GM10266 (cell line): ENCODE measurements around the gene MAP3K13.
"Not testable (repeated sequence)": the region's sequence is repeated elsewhere in the genome, so short reads cannot be mapped to it uniquely, and the experiment has no call there.

Experiments
- DNase-seq: peaks from one replicate; pipeline ENCODE4 v3.0.0; 2012; ENCODE audit errors: extremely low spot score
- TF ChIP-seq, protein P1 (sequence below): IDR thresholded peaks from 2 replicates; pipeline ENCODE4 v1.5.1; 2012; ENCODE audit warnings: mild to moderate bottlenecking, low read depth; ENCODE audit not compliant: control insufficient read depth, insufficient read depth; ENCODE audit errors: missing control alignments

The MAP3K13 gene

DNA sequence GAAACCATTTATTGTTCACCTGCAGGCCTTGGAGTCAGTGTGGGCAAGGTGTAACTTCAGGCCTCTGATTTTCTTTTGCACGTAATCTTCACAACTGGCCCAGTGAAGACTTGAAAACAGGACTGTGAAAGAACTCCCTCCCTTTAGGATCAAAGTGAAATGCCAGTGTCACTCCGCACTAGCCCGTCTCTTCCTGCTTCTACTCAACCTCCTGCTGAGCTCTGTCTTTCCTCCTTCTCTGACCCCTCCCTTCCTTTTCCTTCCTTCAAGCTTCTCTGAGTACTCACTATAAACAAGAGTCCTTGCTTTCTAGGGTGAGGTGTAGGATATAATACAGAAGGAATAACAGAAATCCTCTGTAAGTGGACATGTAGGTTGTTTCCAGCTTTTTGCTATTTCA is 107.4 kb downstream of the MAP3K13 start:
- TF ChIP-seq, protein P1, sequence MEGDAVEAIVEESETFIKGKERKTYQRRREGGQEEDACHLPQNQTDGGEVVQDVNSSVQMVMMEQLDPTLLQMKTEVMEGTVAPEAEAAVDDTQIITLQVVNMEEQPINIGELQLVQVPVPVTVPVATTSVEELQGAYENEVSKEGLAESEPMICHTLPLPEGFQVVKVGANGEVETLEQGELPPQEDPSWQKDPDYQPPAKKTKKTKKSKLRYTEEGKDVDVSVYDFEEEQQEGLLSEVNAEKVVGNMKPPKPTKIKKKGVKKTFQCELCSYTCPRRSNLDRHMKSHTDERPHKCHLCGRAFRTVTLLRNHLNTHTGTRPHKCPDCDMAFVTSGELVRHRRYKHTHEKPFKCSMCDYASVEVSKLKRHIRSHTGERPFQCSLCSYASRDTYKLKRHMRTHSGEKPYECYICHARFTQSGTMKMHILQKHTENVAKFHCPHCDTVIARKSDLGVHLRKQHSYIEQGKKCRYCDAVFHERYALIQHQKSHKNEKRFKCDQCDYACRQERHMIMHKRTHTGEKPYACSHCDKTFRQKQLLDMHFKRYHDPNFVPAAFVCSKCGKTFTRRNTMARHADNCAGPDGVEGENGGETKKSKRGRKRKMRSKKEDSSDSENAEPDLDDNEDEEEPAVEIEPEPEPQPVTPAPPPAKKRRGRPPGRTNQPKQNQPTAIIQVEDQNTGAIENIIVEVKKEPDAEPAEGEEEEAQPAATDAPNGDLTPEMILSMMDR: no peak
- DNase-seq: no peak

DNA sequence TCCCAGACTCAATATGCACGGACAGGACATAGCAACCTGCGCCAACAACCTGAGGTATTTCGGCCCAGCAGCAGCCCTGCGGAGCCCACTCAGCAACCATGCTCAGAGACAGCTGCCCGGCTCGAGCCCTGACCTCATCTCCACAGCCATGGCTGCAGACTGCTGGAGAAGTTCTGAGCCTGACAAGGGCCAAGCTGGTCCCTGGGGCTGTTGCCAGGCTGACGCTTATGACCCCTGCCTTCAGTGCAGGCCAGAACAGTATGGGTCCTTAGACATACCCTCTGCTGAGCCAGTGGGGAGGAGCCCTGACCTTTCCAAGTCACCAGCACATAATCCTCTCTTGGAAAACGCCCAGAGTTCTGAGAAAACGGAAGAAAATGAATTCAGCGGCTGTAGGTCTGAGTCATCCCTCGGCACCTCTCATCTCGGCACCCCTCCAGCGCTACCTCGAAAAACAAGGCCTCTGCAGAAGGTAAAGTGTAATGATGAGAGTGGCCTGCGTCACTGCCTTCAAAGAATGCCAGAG is 110.4 kb downstream of the MAP3K13 start:
- no peak for DNase-seq
- TF ChIP-seq, protein P1: no peak

DNA sequence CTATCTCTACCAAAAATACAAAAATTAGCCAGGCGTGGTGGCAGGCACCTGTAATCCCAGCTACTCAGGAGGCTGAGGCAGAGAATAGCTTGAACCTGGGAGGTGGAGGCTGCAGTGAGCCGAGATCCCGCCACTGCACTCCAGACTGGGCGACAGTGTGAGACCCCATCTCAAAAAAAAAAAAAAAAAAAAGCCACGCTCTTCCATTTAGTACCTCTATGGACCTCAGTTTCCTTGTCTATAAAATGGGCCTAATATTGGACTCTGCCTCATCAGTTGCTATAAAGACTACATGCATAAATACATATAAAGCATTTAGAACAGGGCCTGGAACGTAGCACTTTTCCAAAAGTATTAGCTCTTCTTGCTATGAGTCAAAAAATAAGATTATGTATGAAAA is 112.0 kb downstream of the MAP3K13 start:
- DNase-seq: not testable (repeated sequence)

DNA sequence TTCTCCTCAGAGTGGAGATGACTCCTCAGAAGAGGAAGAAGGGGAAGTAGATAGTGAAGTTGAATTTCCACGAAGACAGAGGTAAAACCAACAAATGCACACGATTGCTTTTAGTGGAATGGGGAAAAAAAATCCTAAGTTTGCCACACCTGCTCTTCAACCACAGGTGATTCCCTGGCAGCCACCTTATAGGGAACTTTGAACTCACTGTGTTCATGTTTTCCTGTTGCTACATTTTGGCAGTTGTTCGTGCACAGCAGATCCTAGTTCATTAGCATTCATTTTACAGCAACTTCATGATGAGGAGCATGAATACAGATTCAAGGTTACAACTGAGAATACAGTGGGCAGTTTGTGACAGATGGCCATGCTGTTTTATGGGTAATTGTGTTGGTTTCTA is 114.4 kb downstream of the MAP3K13 start:
- DNase-seq: no peak
- TF ChIP-seq, protein P1: no peak

DNA sequence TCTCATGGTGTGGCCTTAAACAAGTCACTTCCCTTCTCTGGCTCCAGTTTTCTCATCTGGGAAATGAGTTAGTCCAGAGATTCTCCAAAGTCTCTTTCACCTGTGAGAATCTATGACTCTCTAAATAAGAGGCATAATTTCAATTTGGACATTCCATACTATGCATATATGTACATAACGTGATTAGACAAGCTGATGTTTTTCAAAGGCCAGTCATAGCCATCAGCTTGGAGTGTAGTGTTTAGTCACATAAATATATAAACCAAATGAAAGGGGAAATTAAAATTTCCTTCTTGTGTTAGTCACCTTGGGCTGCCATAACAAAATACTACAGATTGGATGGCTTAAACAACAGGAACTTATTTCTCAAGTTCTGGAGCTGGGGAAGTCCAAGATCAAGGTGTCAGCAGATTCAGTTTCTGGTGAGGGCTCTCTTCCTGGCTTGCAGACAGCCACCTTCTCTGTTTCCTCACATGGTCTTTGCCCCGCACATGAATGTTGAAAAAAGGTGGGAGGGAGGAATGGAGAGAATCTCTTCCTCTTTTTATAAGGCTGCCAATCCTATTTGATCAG is 116.5 kb downstream of the MAP3K13 start:
- no peak for DNase-seq
- TF ChIP-seq, protein P1: no peak

DNA sequence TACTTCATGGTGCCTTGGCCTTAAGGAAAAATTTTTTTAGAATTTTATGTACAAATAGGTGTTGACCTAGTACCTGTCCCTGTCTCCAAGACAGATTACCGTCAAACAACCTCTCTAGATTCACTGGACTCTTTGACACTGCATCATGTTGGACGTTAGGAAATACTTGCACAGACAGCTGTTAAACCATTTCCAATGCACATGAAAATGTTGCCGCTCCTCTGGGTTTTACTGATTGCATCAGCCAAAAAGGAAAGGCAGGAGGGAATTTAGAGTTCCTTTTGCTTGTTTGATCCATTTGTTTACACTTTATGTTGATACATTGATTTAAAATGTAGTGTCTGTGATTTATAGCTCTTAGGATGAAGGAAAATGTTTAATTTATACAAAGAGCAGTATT is 121.4 kb downstream of the MAP3K13 start:
- TF ChIP-seq, protein P1: no peak
- no peak for DNase-seq

DNA sequence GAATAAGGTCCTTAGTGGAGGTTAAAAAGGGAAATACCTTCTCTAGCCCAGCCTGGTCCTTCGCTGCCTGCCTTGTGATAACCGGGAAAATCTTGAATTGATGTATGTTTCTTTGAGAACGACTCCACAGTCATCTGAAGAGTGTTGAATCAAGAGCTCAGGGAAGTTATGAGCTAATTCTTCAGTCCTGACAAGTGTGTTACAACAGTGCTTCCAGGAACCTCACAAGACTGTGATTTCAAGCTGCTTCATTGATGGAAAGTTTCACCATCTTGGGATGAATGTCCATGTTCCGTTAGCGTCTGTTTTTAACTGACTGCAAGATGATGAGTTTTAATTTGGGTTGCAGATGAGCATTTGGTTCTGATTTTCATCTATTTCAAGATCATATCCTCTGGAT is 123.5 kb downstream of the MAP3K13 start:
- no peak for DNase-seq
- TF ChIP-seq, protein P1: no peak

DNA sequence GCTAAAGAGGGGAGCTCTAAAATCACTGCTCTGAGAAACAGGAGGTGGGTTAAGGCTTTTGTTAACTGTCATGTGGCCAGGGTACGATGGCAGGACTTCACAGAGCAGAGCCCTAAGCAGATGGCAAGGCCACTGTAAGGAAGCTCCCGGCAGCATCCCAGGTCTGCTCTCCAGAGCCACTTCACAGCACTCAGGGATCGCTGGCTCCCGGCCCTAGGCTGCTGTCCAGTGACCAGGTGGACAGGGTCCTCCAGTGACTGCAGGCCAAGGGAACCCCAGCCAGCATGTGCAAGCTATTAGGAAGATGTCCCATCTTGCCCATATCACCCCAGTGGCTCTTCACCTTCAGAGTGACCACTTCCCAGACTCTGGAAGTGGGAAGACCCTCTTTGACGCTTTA is 125.5 kb downstream of the MAP3K13 start:
- no peak for DNase-seq
- TF ChIP-seq, protein P1: no peak
